Natural killer cell (primary cell): ENCODE measurements around the gene MVK. TPM values are rescaled to one million over a fixed set of nuclear protein-coding genes. Genes with fewer than 3 reads are reported as not detected.

Experiments used
- ATAC-seq, 3 donors: fragments of 150-1000 bp in 2 of 3; fragments of 200-7000 bp in 1 of 3; cut with Tn5 transposase; 1 replicate in 1 of 3; 2 replicates in 2 of 3; pipeline ENCODE4 v1.10.0; 2021; ENCODE audit warnings: mild to moderate bottlenecking in 2 of 3, moderate library complexity in 2 of 3
- DNase-seq, 2 donors: peaks; one replicate each; pipeline versions ENCODE4 v3.0.0 to v3.0.0-alpha.2; 2013 to 2021; ENCODE audit warnings: mixed read lengths in 1 of 2
- H3K27ac ChIP-seq: one replicate; pipeline ENCODE4 v1.5.1; 2013; ENCODE audit warnings: mild to moderate bottlenecking, low read length
- H3K27me3 ChIP-seq: one replicate; pipeline ENCODE4 v1.6.1; 2013; ENCODE audit warnings: low read length; ENCODE audit not compliant: control insufficient read depth, insufficient read depth
- H3K36me3 ChIP-seq: one replicate; pipeline ENCODE4 v1.6.1; 2013; ENCODE audit warnings: low read length; ENCODE audit not compliant: control insufficient read depth, insufficient read depth
- H3K4me1 ChIP-seq: one replicate; pipeline ENCODE4 v1.6.1; 2013; ENCODE audit warnings: low read length; ENCODE audit not compliant: control insufficient read depth, insufficient read depth
- H3K4me3 ChIP-seq: one replicate; pipeline ENCODE4 v1.5.1; 2013; ENCODE audit warnings: low read length
- H3K9me3 ChIP-seq: one replicate; pipeline ENCODE4 v1.6.1; 2013; ENCODE audit warnings: low read length; ENCODE audit not compliant: control insufficient read depth, insufficient read depth
- H3K27ac Mint-ChIP-seq, 2 donors: one replicate each; pipeline ENCODE4 v1.8.0; 2022; ENCODE audit warnings: mild to moderate bottlenecking in 2 of 2, mixed read lengths in 2 of 2, moderate library complexity in 1 of 2
- H3K27me3 Mint-ChIP-seq, 2 donors: one replicate each; pipeline ENCODE4 v1.8.0; 2022; ENCODE audit warnings: low read depth in 2 of 2, mixed read lengths in 2 of 2
- H3K36me3 Mint-ChIP-seq: one replicate; pipeline ENCODE4 v1.8.0; 2022; ENCODE audit warnings: mixed read lengths
- H3K4me1 Mint-ChIP-seq, 2 donors: one replicate each; pipeline ENCODE4 v1.8.0; 2022; ENCODE audit warnings: mixed read lengths in 2 of 2
- H3K4me3 Mint-ChIP-seq: one replicate; pipeline ENCODE4 v1.8.0; 2022; ENCODE audit warnings: mild to moderate bottlenecking, moderate library complexity, mixed read lengths
- H3K9me3 Mint-ChIP-seq, 2 donors: one replicate each; pipeline ENCODE4 v1.8.0; 2022; ENCODE audit warnings: mixed read lengths in 2 of 2
- WGBS: methylation state at CpG from one replicate; pipeline ENCODE4 v1.1.7; 2013; ENCODE audit warnings: missing lambda C conversion rate; ENCODE audit not compliant: insufficient coverage; 5-methylcytosine and 5-hydroxymethylcytosine counted together
- intact Hi-C: fragments of 100-400 bp; cut with micrococcal nuclease; formaldehyde crosslinking; loops from one replicate; pipeline ENCODE4 v1.14.2; 2022
- total RNA-seq, 4 donors: library from RNA; stranded (reverse); fragments of 120-200 nt in 1 of 4; gene quantifications; one replicate each; pipeline versions ENCODE4 v1.2.3 to v1.2.4, GENCODE V29; 2013 to 2022
- TF ChIP-seq, protein P1 (sequence below): fragments of 200-600 bp; IDR thresholded peaks from one replicate; pipeline ENCODE4 v1.8.0; 2022; ENCODE audit warnings: antibody characterized with exemption

Gene MVK
- total RNA-seq, 3 donors from 2014 or later (not counting 1 experiment from before 2014, with no cell fraction given): 9.4 to 16.6 (median 16.2) TPM

DNA sequence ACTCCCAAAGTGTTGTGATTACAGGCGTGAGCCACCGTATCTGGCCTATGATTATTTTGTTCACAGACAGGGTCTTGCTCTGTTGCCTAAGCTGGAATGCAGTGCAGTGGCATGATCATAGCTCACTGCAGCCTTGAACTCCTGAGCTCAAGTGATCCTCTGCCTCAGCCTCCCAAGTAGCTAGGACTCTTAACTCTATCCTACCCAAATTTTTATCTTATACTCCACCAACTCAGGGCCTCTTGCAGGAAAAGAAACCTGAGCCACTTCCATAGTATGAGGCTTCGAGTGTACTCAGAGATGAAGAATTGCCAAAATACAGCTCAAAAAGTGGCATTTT lies 1.1 kb upstream of the MVK start:
- Histone ChIP-seq H3K27ac (peak overlapping the region; percentile 88), H3K27me3 (no peaks in the 10 kb centered on the region), H3K4me1 (peaks cover 21% of the 10 kb centered on the region), H3K36me3 (peaks cover 3% of the 10 kb centered on the region), H3K9me3 (no peaks in the 10 kb centered on the region), H3K4me3 (peak overlapping the region; percentile 63)
- Mint-ChIP-seq H3K9me3 (no peaks in the 10 kb centered on the region), H3K27ac (peak overlapping the region; percentile 96 to 99), H3K4me1 (peaks cover 27 to 29% of the 10 kb centered on the region in 2 donors), H3K36me3 (no peaks in the 10 kb centered on the region), H3K4me3 (peak overlapping the region; percentile 95), H3K27me3 (no peaks in the 10 kb centered on the region)
- TF ChIP-seq, protein P1, sequence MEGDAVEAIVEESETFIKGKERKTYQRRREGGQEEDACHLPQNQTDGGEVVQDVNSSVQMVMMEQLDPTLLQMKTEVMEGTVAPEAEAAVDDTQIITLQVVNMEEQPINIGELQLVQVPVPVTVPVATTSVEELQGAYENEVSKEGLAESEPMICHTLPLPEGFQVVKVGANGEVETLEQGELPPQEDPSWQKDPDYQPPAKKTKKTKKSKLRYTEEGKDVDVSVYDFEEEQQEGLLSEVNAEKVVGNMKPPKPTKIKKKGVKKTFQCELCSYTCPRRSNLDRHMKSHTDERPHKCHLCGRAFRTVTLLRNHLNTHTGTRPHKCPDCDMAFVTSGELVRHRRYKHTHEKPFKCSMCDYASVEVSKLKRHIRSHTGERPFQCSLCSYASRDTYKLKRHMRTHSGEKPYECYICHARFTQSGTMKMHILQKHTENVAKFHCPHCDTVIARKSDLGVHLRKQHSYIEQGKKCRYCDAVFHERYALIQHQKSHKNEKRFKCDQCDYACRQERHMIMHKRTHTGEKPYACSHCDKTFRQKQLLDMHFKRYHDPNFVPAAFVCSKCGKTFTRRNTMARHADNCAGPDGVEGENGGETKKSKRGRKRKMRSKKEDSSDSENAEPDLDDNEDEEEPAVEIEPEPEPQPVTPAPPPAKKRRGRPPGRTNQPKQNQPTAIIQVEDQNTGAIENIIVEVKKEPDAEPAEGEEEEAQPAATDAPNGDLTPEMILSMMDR: no peak
- intact Hi-C loops: loop anchor here (2.0 to 5.0 kb wide), 2 partner anchors 140 to 425 kb away; partner anchors contain the start of genes ANKRD13A, FAM222A and GIT2
- DNase-seq: peak in 1 of 2 donors; percentile 15
- 97% methylated on average over 3 of the region's 3 CpGs for WGBS
- ATAC-seq: no peak

DNA sequence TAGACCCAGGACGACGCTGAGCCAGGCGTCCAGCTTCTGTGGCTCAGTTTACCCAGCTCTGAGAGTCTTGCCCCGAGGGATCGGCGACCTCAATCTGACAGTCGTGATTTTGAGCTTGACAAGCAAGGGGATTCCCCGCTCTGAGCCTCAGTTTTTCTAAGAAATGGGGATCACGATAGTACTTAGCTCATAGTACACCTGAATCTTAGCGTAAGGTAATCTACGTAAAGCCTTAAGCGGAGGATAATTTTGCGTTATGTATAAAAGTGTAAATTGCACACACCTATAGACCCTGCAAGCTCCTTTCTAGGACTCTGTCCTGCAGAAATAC lies 285 bp downstream of the MVK start:
- intact Hi-C loops: loop anchor here (2.0 to 5.0 kb wide), 2 partner anchors 139 to 423 kb away; partner anchors contain the start of genes ANKRD13A, FAM222A and GIT2
- H3K4me3 Mint-ChIP-seq: peak overlapping the region; percentile 95
- Histone ChIP-seq H3K4me3 (peak overlapping the region; percentile 55), H3K4me1 (peaks cover 21% of the 10 kb centered on the region), H3K9me3 (no peaks in the 10 kb centered on the region), H3K27ac (peak overlapping the region; percentile 13), H3K27me3 (no peaks in the 10 kb centered on the region), H3K36me3 (peaks cover 13% of the 10 kb centered on the region)
- H3K4me1 Mint-ChIP-seq: peaks cover 27 to 29% of the 10 kb centered on the region in 2 donors
- H3K36me3 Mint-ChIP-seq: no peaks in the 10 kb centered on the region
- under 1% methylated on average over 13 of the region's 13 CpGs for WGBS
- ATAC-seq (peak in 2 of 3 donors; percentile 3 to 6), DNase-seq (no peak)
- no peaks in the 10 kb centered on the region for H3K27me3 Mint-ChIP-seq
- H3K9me3 Mint-ChIP-seq: no peaks in the 10 kb centered on the region
- H3K27ac Mint-ChIP-seq: peak overlapping the region; percentile 96 to 99
- TF ChIP-seq, protein P1: no peak

DNA sequence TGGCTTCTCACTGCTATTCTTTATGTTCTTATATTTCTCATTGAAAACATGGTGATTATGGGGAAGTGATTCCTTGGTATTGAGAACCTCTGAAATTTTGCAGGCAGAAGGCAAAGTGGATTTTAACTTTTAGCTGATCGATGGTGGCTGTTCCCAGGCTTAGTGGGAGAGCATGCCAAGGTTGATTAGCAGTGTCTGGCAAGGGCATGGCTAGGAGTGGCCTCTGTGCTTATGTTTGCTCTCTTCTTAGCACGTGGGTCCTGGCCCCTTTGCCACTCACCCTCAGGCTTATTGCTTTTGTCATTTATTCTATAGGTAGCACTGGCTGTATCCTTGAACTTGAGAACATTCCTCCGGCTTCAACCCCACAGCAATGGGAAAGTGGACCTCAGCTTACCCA lies 2.1 kb downstream of the MVK start:
- DNase-seq (no peak), ATAC-seq (no peak)
- H3K9me3 ChIP-seq: no peaks in the 10 kb centered on the region
- Mint-ChIP-seq H3K4me1 (peaks cover 27 to 29% of the 10 kb centered on the region in 2 donors), H3K27me3 (no peaks in the 10 kb centered on the region), H3K27ac (no peak overlapping the region), H3K36me3 (no peaks in the 10 kb centered on the region), H3K9me3 (no peaks in the 10 kb centered on the region), H3K4me3 (peak overlapping the region; percentile 13)
- TF ChIP-seq, protein P1: no peak
- no peak overlapping the region for H3K4me3 ChIP-seq
- H3K4me1 ChIP-seq: peaks cover 21% of the 10 kb centered on the region
- intact Hi-C loops: no loop called here
- H3K27ac ChIP-seq: no peak overlapping the region
- peaks cover 28% of the 10 kb centered on the region for H3K36me3 ChIP-seq
- 96% methylated on average over 3 of the region's 3 CpGs for WGBS
- no peaks in the 10 kb centered on the region for H3K27me3 ChIP-seq

DNA sequence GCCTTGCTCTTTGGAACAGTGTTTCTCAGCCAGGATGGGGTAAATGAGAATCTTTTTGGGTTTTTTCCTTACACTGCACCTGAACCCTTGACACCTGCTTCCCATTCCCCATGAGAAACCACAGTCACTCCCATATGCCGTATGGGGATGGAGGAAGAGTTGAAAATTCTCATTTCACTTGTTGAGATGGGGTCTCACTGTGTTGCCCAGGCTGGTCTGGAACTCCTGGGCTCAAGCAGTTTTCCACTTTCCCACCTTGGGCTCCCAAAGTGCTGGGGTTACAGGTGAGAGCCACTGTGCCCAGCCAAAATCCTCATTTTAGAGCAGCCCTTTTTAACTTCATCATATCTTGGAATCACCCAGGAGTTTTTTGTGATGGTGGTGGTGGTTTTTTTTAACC lies 3.7 kb downstream of the MVK start:
- Histone ChIP-seq H3K4me3 (no peak overlapping the region), H3K27me3 (no peaks in the 10 kb centered on the region), H3K9me3 (no peaks in the 10 kb centered on the region), H3K36me3 (peaks cover 39% of the 10 kb centered on the region), H3K27ac (no peak overlapping the region), H3K4me1 (peaks cover 20% of the 10 kb centered on the region)
- H3K27me3 Mint-ChIP-seq: no peaks in the 10 kb centered on the region
- ATAC-seq: no peak
- H3K4me1 Mint-ChIP-seq: peaks cover 27 to 29% of the 10 kb centered on the region in 2 donors
- DNase-seq: no peak
- H3K4me3 Mint-ChIP-seq: no peak overlapping the region
- no peaks in the 10 kb centered on the region for H3K9me3 Mint-ChIP-seq
- intact Hi-C loops: no loop called here
- no CpG with 5 or more reads among the region's 1 CpG for WGBS
- H3K36me3 Mint-ChIP-seq: no peaks in the 10 kb centered on the region
- TF ChIP-seq, protein P1: no peak
- no peak overlapping the region for H3K27ac Mint-ChIP-seq
